Measurements from ENCODE around the gene ITPK1. TPM values are rescaled to one million over a fixed set of nuclear protein-coding genes. Genes with fewer than 3 reads are reported as not detected.

Gene ITPK1
- total and polyA plus RNA-seq, 10 of the 15 experiments (the other 5 are each of a cell fraction or from before 2014, with no cell fraction given) = 1.3 to 73.2 (median 27.0) TPM

GRCh38 chr14:92954933-92955332 lies 160.8 kb downstream of the ITPK1 start (continued):
- no peak for TF ChIP-seq BCLAF1 (IDR thresholded peaks at IDR 0.05)

DNA sequence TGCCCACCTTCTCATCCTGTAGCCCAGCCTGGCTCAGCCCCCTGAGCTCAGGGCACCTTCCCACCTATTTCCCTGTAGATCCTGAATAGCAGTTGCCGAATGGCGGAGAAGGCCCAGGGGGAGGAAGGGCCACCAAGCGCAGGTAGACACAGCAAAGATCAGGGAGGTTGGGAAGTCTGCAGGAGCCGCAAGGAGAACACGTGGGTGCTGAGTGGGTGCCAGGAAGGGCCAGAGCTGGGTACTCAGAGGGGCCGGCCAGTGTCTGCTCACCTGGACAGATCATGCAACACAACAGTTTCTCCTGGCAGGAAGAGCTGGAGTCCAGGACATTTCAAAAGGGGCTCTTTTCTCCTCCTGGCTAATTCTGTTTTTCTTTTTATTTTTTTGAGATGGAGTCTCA lies 162.2 kb downstream of the ITPK1 start:
- Histone ChIP-seq H3K9me3 (replicated peaks; ENCODE audit: control insufficient read depth, insufficient read depth, low read length) (no peaks in the 10 kb centered on the region), H3K79me2 (ENCODE audit: control insufficient read depth, insufficient read depth, low read length) (no peaks in the 10 kb centered on the region), H3K4me1 (ENCODE audit: control insufficient read depth, insufficient read depth, low read length) (no peaks in the 10 kb centered on the region; the same call in 1 of the 2 replicates), H3K36me3 (ENCODE audit: control insufficient read depth in 2 of 2, insufficient read depth in 2 of 2, low read length in 1 of 2) (peaks cover 7 to 45% of the 10 kb centered on the region in 2 experiments; a peak in 3 of 4 replicates), H4K20me1 (ENCODE audit: control insufficient read depth, insufficient read depth) (no peaks in the 10 kb centered on the region), H3K9ac (ENCODE audit: control insufficient read depth, insufficient read depth, low read length) (no peak overlapping the region), H3K4me3 (no peak overlapping the region), H3K4me2 (ENCODE audit: control insufficient read depth, insufficient read depth) (no peak overlapping the region), H3K27ac (ENCODE audit: control insufficient read depth, insufficient read depth) (no peak overlapping the region), H2AFZ (ENCODE audit: control insufficient read depth, low read depth, low read length) (no peak overlapping the region), H3K27me3 (replicated peaks in 1 of 2; ENCODE audit: control insufficient read depth in 2 of 2, insufficient read depth in 2 of 2, low read length in 1 of 2) (no peaks in the 10 kb centered on the region)
- ChIA-PET SMC1A (ENCODE audit: uncharacterized antibody, unreplicated experiment) (interaction anchor here (1.7 to 3.5 kb wide), 4 partner anchors 160 to 210 kb away, joined by 3 to 18 read pairs (median 16); no protein-coding TSS in a partner anchor), RAD21 (ENCODE audit: unreplicated experiment) (interaction anchor here (0.7 to 3.3 kb wide), 5 partner anchors 119 to 252 kb away, joined by 3 to 14 read pairs (median 3); no protein-coding TSS in a partner anchor), POLR2A (no interaction called here), CTCF (interaction anchor here (0.5 to 5.5 kb wide), 7 partner anchors 12 to 253 kb away, joined by 3 to 47 read pairs (median 10); partner anchors contain the start of genes GON7 and UBR7)
- FAIRE-seq (no peak), DNase-seq (ENCODE audit: low read depth, low spot score) (no peak), ATAC-seq (no peak)
- intact Hi-C loops (cut with micrococcal nuclease; ENCODE audit: unreplicated experiment) = loop anchor here (5.0 kb wide), 1 partner anchor 264 kb away; no protein-coding TSS in a partner anchor
- 93% methylated on average over 6 of the region's 6 CpGs for WGBS (ENCODE audit: insufficient coverage, insufficient replicate concordance, low lambda C conversion rate, missing lambda C conversion rate)
- TF ChIP-seq TCF3 (IDR thresholded peaks at IDR 0.05; ENCODE audit: borderline replicate concordance, insufficient read depth, low read depth, low read length) = no peak
- TF ChIP-seq ATF2 (IDR thresholded peaks at IDR 0.05; ENCODE audit: low read length) = no peak
- TF ChIP-seq MTA3 (IDR thresholded peaks at IDR 0.05; ENCODE audit: borderline replicate concordance, low read length) = no peak
- TF ChIP-seq PKNOX1 (IDR thresholded peaks at IDR 0.05) = no peak
- TF ChIP-seq NFYB (IDR thresholded peaks at IDR 0.05; ENCODE audit: insufficient read depth, low read depth, low read length) = no peak
- no peak for TF ChIP-seq KLF5 (IDR thresholded peaks at IDR 0.05; ENCODE audit: partially characterized antibody)
- TF ChIP-seq, protein P1, sequence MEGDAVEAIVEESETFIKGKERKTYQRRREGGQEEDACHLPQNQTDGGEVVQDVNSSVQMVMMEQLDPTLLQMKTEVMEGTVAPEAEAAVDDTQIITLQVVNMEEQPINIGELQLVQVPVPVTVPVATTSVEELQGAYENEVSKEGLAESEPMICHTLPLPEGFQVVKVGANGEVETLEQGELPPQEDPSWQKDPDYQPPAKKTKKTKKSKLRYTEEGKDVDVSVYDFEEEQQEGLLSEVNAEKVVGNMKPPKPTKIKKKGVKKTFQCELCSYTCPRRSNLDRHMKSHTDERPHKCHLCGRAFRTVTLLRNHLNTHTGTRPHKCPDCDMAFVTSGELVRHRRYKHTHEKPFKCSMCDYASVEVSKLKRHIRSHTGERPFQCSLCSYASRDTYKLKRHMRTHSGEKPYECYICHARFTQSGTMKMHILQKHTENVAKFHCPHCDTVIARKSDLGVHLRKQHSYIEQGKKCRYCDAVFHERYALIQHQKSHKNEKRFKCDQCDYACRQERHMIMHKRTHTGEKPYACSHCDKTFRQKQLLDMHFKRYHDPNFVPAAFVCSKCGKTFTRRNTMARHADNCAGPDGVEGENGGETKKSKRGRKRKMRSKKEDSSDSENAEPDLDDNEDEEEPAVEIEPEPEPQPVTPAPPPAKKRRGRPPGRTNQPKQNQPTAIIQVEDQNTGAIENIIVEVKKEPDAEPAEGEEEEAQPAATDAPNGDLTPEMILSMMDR (IDR thresholded peaks at IDR 0.05 in 2 of 3, conservative IDR thresholded peaks at IDR 0.05 in 1 of 3; ENCODE audit: control insufficient read depth in 2 of 3, extremely low read depth in 1 of 3, insufficient read depth in 1 of 3, low read depth in 3 of 3, low read length in 3 of 3) = no peak
- TF ChIP-seq PAX5 (IDR thresholded peaks at IDR 0.05; ENCODE audit: borderline replicate concordance, low read depth, low read length) = no peak
- TF ChIP-seq NR2C2 (IDR thresholded peaks at IDR 0.05; ENCODE audit: borderline replicate concordance, control insufficient read depth, insufficient read length, low read depth) = no peak
- BruUV-seq (replicated peaks) = no TSS peak
- in situ Hi-C loops (cut with MboI) = loop anchor here (5.0 kb wide), 1 partner anchor 184 kb away; no protein-coding TSS in a partner anchor

Measured in GM12878 (cell line).